A549 treated with AZD2906 at 1 μM for 4 hours (cell line): ENCODE data around the gene DOHH. TPM values are rescaled to one million over a fixed set of nuclear protein-coding genes. Genes with fewer than 3 reads are reported as not detected.

Source experiments
- total RNA-seq: library from RNA; stranded (reverse); fragments of 200-300 nt; extraction: Qiagen RNA extraction; gene quantifications from 5 replicates; pipeline ENCODE4 v1.2.3, GENCODE V29; 2022

DOHH gene
- 11.8 to 19.7 TPM (median 18.2 TPM) in 5 replicates for total RNA-seq

DNA sequence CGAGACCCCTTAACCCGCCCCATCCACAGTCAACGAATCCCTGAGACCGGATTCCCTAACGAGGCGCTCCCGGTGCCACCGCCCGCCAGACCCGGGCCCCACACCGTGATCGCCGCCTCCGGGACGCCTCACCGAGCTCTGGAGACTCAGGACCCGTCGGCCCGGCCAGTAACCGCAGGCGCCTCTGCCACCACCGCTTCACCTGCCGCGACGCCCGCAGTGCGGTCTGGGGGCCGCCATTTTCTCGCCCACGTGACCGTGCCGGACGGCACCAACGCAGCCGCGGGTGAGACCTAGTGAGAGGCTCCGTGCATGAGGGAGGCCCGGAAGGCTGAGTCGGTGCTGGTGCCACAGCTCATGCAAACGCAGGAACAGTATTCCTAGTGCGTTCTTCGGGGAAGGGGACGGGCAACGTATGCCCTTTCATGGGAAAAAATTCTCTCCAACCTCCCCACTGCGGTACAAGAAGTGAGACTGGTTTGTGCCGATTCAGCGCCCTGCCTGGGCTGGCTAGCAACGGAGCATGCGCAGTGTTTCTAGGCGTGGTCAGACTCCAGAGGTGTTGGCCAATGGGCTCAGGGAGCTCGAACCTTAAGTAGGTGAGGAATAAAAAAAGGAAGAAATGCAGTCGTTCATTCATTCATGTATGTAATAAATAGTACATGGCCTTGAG is at the start of gene DOHH:
TSS of gene DOHH (minus strand) at position 246 of the 673 bp plus-strand sequence. CDS start 3,860 bp downstream, outside the sequence.

GRCh38 chr19:3538965-3539755 is 38.7 kb upstream of the DOHH start, which contains the start of gene TEKTIP1:
TSS of gene TEKTIP1 (plus strand) at chr19:3539174. CDS start at chr19:3539178, 4 bp downstream.

GRCh38 chr19:3505598-3506383 is 5.3 kb upstream of the DOHH start, which contains the start of gene FZR1:
TSS of gene FZR1 (plus strand) at chr19:3506311. CDS start at chr19:3522990, 16,679 bp downstream.

GRCh38 chr19:3483226-3483628 is 17.2 kb downstream of the DOHH start, which contains the start of gene SMIM44:
TSS of gene SMIM44 (minus strand) at chr19:3483441. CDS start at chr19:3483403, 38 bp downstream.

GRCh38 chr19:3480383-3481091 is 19.9 kb downstream of the DOHH start, which contains the start of gene SMIM24:
TSS of gene SMIM24 (minus strand) at chr19:3480525. CDS start at chr19:3480463, 62 bp downstream.

Other genes starting within 250 kb of the DOHH start
- 43.6 to 51.5 TPM (median 46.7 TPM) in 5 replicates for gene NFIC, start 134.1 kb downstream of the DOHH start, total RNA-seq
- 0.80 to 1.1 TPM (median 0.97 TPM) in 5 replicates for gene SMIM24, start 20.1 kb downstream of the DOHH start, total RNA-seq
- not detected in 5 replicates for gene SMIM44, start 17.2 kb downstream of the DOHH start, total RNA-seq
- 27.0 to 36.3 TPM (median 34.2 TPM) in 5 replicates for gene FZR1, start 5.6 kb upstream of the DOHH start, total RNA-seq
- gene TEKTIP1, start 38.5 kb upstream of the DOHH start, total RNA-seq = 0.16 to 0.21 TPM (median 0.20 TPM) in 3 of 5 replicates, not detected in the others
- 108 to 143 TPM (median 142 TPM) in 5 replicates for gene MFSD12, start 56.9 kb upstream of the DOHH start, total RNA-seq
- 37.4 to 62.5 TPM (median 61.1 TPM) in 5 replicates for gene HMG20B, start 72.3 kb upstream of the DOHH start, total RNA-seq
- 0.19 to 0.34 TPM (median 0.27 TPM) in 5 replicates for gene GIPC3, start 84.8 kb upstream of the DOHH start, total RNA-seq
- gene TBXA2R, start 106.2 kb upstream of the DOHH start, total RNA-seq = 1.2 to 1.6 TPM (median 1.3 TPM) in 5 replicates
- gene CACTIN, start 126.1 kb upstream of the DOHH start, total RNA-seq = 11.5 to 18.5 TPM (median 17.9 TPM) in 5 replicates
- 9.9 to 14.3 TPM (median 12.7 TPM) in 5 replicates for gene PIP5K1C, start 199.8 kb upstream of the DOHH start, total RNA-seq
- gene TJP3, start 207.7 kb upstream of the DOHH start, total RNA-seq = 0.25 to 0.59 TPM (median 0.37 TPM) in 5 replicates